ENCODE measurements around the gene LRRC10. TPM values are rescaled to one million over a fixed set of nuclear protein-coding genes. Genes with fewer than 3 reads are reported as not detected.
"Not testable (repeated sequence)": the region's sequence is repeated elsewhere in the genome, so short reads cannot be mapped to it uniquely, and the experiment has no call there.

Gene LRRC10
- total RNA-seq, 1 experiment from 2014 or later, result not detected

DNA sequence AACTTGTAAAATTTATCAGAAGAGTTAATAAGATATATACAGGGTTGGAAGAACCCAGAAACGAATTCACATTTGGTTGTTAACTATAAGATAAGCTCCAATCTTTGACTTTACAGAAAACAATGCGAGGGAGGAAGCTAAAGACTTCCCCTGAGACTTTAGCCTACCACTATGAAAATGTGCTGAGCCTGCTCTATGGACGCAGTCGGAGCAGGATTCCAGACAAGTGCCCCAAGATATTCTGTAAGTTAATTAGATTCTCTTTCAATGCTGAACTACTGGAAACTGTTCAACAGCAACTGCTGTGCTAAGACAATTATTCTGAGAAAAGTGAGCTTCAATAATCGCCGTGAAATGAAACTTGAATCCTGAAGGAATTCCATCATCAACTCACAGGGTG, 8.3 kb upstream of the LRRC10 start:
- no peak for DNase-seq (ENCODE audit: low spot score)

- no peak for DNase-seq (ENCODE audit: low spot score)
Observed at GRCh38 chr12:69616025-69616424, 5.3 kb upstream of the LRRC10 start.

- no peak for DNase-seq (ENCODE audit: low spot score)
Observed at GRCh38 chr12:69613351-69613750, 2.6 kb upstream of the LRRC10 start.

DNA sequence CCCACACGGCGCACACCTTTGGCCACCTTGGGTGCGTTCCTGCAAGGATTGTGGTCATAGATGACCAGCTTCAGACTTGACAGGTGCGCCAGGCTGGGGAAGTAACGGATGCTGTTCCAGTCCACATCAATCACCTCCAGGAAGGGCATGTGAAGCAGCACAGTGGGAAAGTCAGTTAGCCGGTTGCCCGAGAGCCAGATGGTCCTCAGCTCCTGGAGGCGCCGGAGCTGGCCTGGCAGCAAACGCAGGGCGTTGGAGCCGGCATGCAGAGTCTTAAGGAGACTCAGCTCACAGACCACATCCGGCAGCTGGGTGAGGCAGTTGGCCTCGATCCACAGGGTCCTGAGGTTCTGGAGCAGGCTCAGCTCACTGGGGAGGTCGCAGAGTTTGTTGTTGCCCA, 581 bp downstream of the LRRC10 start:
- no peak for DNase-seq (ENCODE audit: low spot score)

- DNase-seq (ENCODE audit: low spot score), result no peak
Observed at GRCh38 chr12:69608114-69608513, 2.6 kb downstream of the LRRC10 start.

DNA sequence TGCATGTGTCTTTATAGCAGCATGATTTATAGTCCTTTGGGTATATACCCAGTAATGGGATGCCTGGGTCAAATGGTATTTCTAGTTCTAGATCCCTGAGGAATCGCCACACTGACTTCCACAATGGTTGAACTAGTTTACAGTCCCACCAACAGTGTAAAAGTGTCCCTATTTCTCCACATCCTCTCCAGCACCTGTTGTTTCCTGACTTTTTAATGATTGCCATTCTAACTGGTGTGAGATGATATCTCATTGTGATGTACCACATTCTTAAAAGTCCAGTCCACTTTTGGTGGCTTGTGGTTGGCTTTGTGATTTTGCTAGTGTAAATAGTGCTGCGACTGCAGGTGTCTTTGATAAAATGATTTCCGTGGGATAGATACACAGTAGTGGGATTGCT, 6.4 kb downstream of the LRRC10 start:
- not testable (repeated sequence) for DNase-seq (ENCODE audit: low spot score)

DNA sequence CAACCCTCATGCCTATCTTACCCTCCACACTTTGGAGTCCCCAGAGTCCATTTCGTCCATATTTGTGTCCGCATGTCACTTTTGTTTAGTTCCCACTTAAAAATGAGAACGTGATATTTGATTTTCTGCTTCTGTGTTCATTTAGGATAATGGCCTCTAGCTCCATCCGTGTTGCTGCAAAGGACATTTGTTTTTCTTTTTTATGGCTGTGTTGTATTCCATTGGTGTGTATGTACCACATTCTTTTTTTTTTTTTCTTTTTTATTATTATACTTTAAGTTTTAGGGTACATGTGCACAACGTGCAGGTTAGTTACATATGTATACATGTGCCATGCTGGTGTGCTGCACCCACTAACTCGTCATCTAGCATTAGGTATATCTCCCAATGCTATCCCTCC, 7.2 kb downstream of the LRRC10 start:
- DNase-seq (ENCODE audit: low spot score), result not testable (repeated sequence)

DNA sequence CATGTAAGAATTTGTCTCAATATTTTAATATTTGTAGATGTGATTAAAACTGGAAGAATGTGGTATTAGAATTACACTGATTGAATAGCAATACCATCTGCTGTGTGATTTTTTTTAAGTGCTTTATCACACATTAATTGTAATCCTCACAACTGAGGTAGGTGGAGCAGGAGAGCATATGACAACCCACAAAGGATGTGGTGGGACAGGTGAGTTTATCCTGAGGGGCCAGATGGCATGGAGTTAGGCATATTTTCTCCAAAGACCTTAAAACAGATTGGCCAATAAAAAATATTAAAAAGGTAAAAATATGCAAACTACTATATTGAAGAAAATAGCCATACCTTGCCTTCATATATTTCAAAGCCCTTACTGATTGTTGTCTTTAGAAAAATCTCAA, 7.8 kb downstream of the LRRC10 start:
- DNase-seq (ENCODE audit: low spot score), result no peak

DNA sequence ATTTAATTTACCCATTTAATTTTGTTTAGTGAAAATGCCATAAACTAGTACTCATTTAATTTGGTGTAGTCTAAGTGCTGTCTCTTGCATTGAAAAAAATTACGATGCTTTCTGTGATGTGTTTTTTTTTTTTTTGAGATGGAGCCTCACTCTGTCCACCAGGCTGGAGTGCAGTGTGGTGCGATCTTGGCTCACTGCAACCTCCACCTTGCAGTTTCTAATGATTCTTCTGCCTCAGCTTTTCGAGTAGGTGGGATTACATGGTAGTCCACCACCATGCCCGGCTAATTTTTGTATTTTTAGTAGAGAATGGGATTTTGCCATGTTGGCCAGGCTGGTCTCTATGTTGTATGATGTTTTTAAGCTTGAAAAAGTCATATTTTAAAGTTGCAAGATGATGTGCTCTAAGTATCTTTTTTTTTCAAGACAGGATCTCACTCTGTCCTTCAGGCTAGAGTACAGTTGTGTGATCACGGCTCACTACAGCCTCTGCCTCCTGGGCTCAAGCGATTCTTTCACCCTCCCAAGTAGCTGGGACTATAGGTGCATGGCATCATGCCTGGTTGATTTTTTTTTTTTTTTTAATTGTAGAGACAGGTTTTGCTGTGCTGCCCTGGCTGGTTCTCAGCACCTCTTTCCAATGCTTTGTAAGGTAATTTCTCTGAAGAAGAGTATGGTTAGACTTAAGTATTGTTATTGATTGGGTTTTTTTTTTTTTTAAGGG, 8.6 kb downstream of the LRRC10 start:
- no peak for DNase-seq (ENCODE audit: low spot score)

GRCh38 chr12:69600804-69601203, 9.9 kb downstream of the LRRC10 start:
- DNase-seq (ENCODE audit: low spot score), result no peak

DNA sequence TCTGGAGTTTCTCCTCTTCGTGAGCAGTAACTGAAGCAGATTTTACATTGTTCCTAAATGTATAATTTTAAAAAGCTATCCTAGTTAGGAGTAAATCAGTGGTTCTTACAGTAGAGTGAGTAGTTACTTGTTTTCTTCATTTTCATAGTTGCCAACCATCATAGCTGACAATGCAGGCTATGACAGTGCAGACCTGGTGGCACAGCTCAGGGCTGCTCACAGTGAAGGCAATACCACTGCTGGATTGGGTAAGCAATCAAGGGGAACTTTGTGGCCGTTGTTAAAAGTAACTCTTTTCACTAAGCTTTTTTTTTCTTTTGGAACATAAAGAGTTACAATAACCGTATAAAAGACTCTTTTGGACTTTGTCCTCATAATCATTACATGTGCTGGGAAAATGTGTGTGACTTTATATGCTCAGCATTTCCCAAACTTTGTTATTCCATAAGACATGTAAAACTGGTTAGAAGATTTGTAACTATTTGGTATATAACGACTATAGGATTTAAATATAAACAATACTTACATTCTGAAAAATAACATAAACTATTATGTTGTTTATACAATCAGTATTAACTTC, 12.4 kb downstream of the LRRC10 start:
- DNase-seq (ENCODE audit: low spot score), result no peak

DNA sequence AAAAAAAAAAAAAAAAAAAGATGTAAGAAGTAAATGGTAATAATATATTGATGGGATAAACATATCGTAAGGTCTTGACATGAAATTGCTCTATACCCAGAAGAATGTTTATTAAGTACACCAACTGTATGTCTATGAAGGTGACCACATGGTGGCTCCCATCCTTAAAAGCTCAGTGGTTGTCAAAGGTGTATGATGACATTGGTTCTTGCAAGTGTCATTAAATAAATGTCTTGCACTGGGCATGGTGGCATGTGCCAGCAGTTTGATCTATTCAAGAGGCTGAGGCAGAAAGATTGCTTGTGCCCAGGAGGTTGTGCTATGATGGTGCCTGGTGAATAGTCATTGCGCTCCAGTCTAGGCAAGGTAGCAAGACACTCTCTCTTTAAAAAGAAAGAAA, 15.0 kb downstream of the LRRC10 start:
- DNase-seq (ENCODE audit: low spot score), result no peak

GRCh38 chr12:69589082-69589481, 21.6 kb downstream of the LRRC10 start:
- no peak for DNase-seq (ENCODE audit: low spot score)

DNA sequence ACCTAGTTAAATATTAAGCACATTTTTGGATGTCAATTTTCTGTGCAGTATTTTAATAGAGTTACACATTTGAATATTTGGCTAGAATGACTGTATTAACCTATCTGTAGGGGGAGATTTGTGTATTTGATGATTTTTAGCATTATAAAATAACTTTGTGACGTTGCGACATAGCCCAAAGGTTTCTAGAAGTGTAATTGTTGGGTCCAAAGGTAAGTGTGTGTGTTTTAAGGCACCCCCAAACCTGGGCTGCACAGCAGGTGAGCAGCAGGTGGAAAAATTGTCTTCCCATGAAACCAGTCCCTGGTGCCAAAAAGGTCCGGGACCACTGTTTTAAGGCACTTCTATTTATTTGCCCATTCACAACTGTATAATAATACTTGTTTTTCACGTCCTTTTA, 22.2 kb downstream of the LRRC10 start:
- no peak for DNase-seq (ENCODE audit: low spot score)

DNA sequence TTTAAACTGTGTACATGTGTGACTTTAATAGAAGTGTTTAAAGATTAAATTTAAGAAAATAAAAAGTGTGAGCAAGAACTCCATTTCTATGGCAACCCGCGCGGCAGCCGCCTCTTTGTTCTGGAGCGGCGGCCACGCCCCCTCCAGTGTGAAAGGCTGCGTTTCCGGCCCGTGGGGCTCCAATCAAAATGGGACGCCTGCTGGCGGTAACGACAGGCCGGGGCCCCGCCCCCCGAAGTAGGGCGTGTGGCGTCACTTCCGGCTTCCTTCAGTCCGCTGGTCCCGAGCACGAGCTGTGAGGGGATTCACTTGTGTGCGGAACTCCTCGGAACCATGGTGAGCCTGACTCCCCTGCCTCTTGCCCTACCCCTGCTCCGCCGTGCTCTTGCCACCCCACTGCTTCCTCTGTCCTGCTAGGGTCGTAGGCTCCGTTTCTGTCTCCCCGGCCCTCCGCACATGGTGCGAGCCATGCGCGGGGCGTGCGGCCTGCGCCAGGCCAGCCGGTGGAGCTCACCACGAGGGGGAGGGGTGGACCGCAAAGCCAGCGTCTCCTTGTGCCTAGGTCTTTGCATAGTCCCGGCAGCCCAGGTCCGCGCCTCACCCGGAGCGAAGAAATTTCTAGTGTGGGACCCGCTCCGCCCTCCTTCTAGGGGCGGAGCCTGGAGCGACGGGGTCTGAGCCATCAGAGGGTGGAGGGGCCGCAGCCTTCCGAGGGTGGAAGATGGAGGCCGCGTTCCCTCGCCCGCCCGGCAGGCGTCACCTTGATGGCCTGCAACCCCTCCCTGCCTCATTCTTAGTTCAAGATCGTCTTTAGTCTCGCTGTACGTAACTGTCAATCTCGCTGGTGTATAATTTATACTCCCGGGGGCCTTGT, 25.3 kb downstream of the LRRC10 start, which contains the start of gene CCT2:
TSS of gene CCT2 (plus strand) at position 271 of the 874 bp plus-strand sequence. CDS start at position 334, 63 bp downstream.
- peak; percentile 98 for DNase-seq (ENCODE audit: low spot score)

GRCh38 chr12:69583203-69583602, 27.5 kb downstream of the LRRC10 start:
- no peak for DNase-seq (ENCODE audit: low spot score)

DNA sequence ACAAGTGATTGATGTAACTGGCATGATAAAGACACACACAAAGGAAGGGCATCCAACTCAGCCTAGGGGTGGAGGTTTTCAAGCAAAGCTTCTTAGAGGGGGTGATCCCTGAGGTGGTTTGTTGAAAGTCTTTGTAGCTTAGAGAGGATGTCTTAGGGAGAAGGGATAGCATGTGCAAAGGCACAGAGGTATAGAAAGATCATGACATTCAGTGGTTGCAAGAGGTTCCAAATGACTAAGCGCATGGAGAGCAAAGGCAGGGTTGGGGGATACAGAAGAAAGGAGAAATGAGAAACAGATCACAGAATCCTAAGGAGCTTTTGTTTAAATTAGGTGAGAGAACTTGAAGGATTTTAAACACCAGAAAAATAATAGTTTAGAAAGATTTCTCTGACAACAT, 30.6 kb downstream of the LRRC10 start:
- DNase-seq (ENCODE audit: low spot score), result no peak

DNA sequence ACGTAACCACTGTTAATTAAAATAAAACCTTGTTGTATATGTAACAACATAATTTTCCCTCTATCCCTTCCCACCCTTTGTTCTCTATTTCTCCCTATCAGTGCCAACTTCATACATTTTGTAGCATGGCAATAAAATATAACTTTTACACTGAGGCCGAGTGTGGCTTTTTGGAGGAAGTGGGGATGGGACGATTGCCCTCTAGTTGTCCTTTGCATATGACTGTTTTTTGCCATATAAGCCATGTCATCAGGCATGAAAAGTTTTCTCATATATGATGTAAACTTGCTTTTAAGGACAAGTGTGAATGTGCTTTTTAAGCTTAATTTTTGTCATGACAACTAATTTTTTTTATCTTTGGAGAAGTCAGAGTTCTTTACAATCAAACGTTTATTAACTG, 31.7 kb downstream of the LRRC10 start:
- DNase-seq (ENCODE audit: low spot score), result no peak

DNA sequence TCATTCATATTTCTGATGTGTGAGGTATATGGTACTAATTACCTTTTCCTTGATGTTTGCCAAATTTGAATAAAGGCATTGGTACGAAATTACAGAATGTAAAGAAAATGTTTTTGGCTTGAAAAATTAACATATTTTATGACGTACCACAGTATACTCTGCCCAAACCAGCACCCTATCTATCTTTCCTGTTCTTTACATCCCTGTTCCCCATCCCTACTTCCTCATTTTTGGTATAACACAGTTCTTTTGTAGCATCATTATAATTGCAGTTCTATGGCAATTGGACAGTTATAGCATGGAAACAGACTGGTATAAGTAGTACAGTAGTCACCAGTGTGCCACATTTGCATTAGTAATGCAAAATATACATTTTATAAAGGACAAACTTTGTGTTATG, 32.4 kb downstream of the LRRC10 start:
- DNase-seq (ENCODE audit: low spot score), result no peak

DNA sequence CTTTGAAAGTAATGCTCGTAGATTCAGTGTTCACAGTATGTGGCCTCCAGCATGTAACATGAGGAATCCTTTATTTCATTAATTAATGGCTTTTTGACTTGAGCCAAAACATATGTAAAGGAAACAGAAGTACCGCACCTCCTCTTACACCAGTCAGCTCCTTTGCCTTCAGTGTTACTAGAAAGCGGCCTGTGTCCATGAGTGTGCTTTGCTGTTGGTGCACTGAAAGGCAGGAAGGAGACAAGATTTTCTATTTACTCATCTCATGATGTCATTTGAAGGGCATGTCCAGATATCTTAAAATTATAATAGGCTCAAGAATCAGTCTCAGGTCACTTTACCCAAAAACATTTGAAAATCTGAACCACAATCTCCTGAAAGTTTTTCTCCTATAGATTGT, 35.4 kb downstream of the LRRC10 start:
- no peak for DNase-seq (ENCODE audit: low spot score)

DNA sequence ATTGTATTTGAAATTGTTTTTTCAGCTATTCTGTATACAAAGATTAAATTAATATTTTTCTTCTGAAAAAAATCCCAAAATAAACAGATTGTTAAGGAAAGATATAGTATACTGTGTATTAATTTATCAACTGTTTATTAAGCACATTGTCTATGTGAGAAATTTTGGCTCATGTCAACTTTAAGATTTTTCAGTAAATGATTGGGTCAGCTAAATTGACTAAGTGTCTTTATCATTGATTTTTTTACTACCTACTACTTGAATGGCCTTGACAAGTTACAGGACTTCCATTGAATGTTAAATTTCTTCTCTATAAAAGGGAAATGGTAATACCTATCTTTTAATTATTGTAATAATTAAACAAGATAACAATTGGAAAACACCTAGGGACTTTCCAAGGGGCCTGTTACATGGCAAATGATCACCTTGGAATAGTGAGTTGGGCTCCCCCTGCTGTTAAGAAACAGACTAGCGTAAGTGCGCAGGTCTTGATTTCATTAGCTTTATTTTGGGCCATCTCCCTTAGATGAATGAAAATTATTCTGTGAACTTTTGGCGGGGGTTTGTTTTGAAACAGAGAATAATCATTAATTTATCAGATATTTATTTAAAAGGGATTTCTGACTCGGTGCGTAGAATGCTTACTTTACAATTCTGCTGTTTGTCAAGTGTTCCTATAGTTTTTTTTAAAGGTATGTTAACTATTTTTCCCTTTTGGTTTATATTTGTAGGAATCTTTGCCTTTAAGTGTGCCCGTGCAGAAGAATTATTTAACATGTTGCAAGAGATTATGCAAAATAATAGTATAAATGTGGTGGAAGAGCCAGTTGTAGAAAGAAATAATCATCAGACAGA, 39.9 kb downstream of the LRRC10 start:
- DNase-seq (ENCODE audit: low spot score), result peak; percentile 82
